ENCODE results near the gene LRRC74A. TPM values are rescaled to one million over a fixed set of nuclear protein-coding genes. Genes with fewer than 3 reads are reported as not detected.

LRRC74A gene
- polyA plus RNA-seq, 1 donor (not counting 4 experiments of a cell fraction or from before 2014, with no cell fraction given): not detected

- TF ChIP-seq, protein P1, sequence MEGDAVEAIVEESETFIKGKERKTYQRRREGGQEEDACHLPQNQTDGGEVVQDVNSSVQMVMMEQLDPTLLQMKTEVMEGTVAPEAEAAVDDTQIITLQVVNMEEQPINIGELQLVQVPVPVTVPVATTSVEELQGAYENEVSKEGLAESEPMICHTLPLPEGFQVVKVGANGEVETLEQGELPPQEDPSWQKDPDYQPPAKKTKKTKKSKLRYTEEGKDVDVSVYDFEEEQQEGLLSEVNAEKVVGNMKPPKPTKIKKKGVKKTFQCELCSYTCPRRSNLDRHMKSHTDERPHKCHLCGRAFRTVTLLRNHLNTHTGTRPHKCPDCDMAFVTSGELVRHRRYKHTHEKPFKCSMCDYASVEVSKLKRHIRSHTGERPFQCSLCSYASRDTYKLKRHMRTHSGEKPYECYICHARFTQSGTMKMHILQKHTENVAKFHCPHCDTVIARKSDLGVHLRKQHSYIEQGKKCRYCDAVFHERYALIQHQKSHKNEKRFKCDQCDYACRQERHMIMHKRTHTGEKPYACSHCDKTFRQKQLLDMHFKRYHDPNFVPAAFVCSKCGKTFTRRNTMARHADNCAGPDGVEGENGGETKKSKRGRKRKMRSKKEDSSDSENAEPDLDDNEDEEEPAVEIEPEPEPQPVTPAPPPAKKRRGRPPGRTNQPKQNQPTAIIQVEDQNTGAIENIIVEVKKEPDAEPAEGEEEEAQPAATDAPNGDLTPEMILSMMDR (optimal IDR thresholded peaks at IDR 0.05 in 1 of 3, IDR thresholded peaks at IDR 0.05 in 1 of 3, conservative IDR thresholded peaks at IDR 0.05 in 1 of 3; ENCODE audit: extremely low read depth in 1 of 3, insufficient read depth in 2 of 3, low read length in 3 of 3): no peak
- TF ChIP-seq EZH2 (IDR thresholded peaks at IDR 0.05; ENCODE audit: low read length): no peak
- no peaks in the 10 kb centered on the region for H3K9me3 ChIP-seq (ENCODE audit: control insufficient read depth, low read depth, low read length)
- DNase-seq (ENCODE audit: low read depth, low spot score) (no peak), FAIRE-seq (no peak)
- no peaks in the 10 kb centered on the region for H3K36me3 ChIP-seq (ENCODE audit: control insufficient read depth in 2 of 2, extremely low read depth in 1 of 2, insufficient read depth in 2 of 2, low read length in 2 of 2)
- H3K27ac ChIP-seq (ENCODE audit: control insufficient read depth, insufficient read depth, low read length): no peak overlapping the region
- no peaks in the 10 kb centered on the region for H4K20me1 ChIP-seq (ENCODE audit: control insufficient read depth, extremely low read depth, insufficient read depth, low read length)
- dilution Hi-C loops (cut with MboI; ENCODE audit: extremely low pct_ligation_motif_present, low sequenced_read_pairs): no loop called here
- no peak overlapping the region for H2AFZ ChIP-seq (ENCODE audit: control insufficient read depth, low read length)
- H3K79me2 ChIP-seq (ENCODE audit: control insufficient read depth, insufficient read depth, low read length): no peaks in the 10 kb centered on the region
- no peak overlapping the region for H3K4me3 ChIP-seq (ENCODE audit: control insufficient read depth in 2 of 3, extremely low read depth in 1 of 3, insufficient read depth in 2 of 3, low read depth in 1 of 3, low read length in 3 of 3)
- no peaks in the 10 kb centered on the region for H3K4me1 ChIP-seq (ENCODE audit: control insufficient read depth, extremely low read depth, insufficient read depth, low read length)
- no peak overlapping the region for H3K9ac ChIP-seq (ENCODE audit: control insufficient read depth, extremely low read depth, insufficient read depth, low read length)
- H3K9me1 ChIP-seq (ENCODE audit: control insufficient read depth, extremely low read depth, insufficient read depth, low read length): no peaks in the 10 kb centered on the region
- H3K27me3 ChIP-seq (ENCODE audit: control insufficient read depth, extremely low read depth, insufficient read depth, low read length): peaks cover 3% of the 10 kb centered on the region
- H3K4me2 ChIP-seq (ENCODE audit: control insufficient read depth, extremely low read depth, insufficient read depth, low read depth, low read length): no peak overlapping the region
Observed at GRCh38 chr14:76836029-76836630, 9.9 kb downstream of the LRRC74A start.

DNA sequence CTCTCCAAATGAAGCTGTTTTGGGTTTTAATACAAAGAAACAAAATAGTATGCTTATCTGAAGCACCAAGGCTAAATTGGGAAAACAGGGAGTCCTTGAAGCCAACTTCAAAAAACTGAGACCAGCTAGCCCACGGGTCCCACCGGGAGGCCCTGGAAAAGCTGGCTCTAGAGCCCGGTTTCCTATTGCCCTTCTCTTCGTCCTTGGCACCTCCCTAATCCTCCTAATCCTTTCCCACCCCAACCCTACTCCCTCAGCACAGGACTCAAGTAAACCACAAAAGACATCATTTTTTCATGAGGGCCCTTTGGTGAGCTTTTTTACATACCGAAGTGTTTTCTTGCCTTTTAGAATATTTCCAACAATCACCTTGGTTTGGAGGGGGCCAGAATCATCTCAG is 11.3 kb downstream of the LRRC74A start:
- Histone ChIP-seq H2AFZ (ENCODE audit: control insufficient read depth, low read length) (no peak overlapping the region), H3K27ac (ENCODE audit: control insufficient read depth, insufficient read depth, low read length) (no peak overlapping the region), H3K36me3 (ENCODE audit: control insufficient read depth in 2 of 2, extremely low read depth in 1 of 2, insufficient read depth in 2 of 2, low read length in 2 of 2) (no peaks in the 10 kb centered on the region), H3K27me3 (ENCODE audit: control insufficient read depth, extremely low read depth, insufficient read depth, low read length) (peaks cover 3% of the 10 kb centered on the region), H3K4me2 (ENCODE audit: control insufficient read depth, extremely low read depth, insufficient read depth, low read depth, low read length) (no peak overlapping the region), H3K9ac (ENCODE audit: control insufficient read depth, extremely low read depth, insufficient read depth, low read length) (no peak overlapping the region), H3K9me1 (ENCODE audit: control insufficient read depth, extremely low read depth, insufficient read depth, low read length) (no peaks in the 10 kb centered on the region), H3K79me2 (ENCODE audit: control insufficient read depth, insufficient read depth, low read length) (no peaks in the 10 kb centered on the region), H3K4me3 (ENCODE audit: control insufficient read depth in 2 of 3, extremely low read depth in 1 of 3, insufficient read depth in 2 of 3, low read depth in 1 of 3, low read length in 3 of 3) (no peak overlapping the region), H4K20me1 (ENCODE audit: control insufficient read depth, extremely low read depth, insufficient read depth, low read length) (no peaks in the 10 kb centered on the region), H3K4me1 (ENCODE audit: control insufficient read depth, extremely low read depth, insufficient read depth, low read length) (no peaks in the 10 kb centered on the region), H3K9me3 (ENCODE audit: control insufficient read depth, low read depth, low read length) (no peaks in the 10 kb centered on the region)
- DNase-seq (ENCODE audit: low read depth, low spot score): no peak
- dilution Hi-C loops (cut with MboI; ENCODE audit: extremely low pct_ligation_motif_present, low sequenced_read_pairs): no loop called here
- FAIRE-seq: no peak
- no peak for TF ChIP-seq EZH2 (IDR thresholded peaks at IDR 0.05; ENCODE audit: low read length)
- TF ChIP-seq, protein P1 (optimal IDR thresholded peaks at IDR 0.05 in 1 of 3, IDR thresholded peaks at IDR 0.05 in 1 of 3, conservative IDR thresholded peaks at IDR 0.05 in 1 of 3; ENCODE audit: extremely low read depth in 1 of 3, insufficient read depth in 2 of 3, low read length in 3 of 3): no peak

All from keratinocyte (primary cell).